ENCODE data around the gene CHD5. TPM values are rescaled to one million over a fixed set of nuclear protein-coding genes. Genes with fewer than 3 reads are reported as not detected.

The CHD5 gene
- total and polyA plus RNA-seq, 2 of the 13 experiments (the other 11 are each of a cell fraction or from before 2014, with no cell fraction given) = 0.02 to 0.21 TPM

GRCh38 chr1:6181347-6181770 lies 1.2 kb upstream of the CHD5 start (continued):
- no peak for TF ChIP-seq ZNF317 (CRISPR knock-in tag; IDR thresholded peaks at IDR 0.05)

- no peaks in the 10 kb centered on the region for H3K9me3 ChIP-seq (ENCODE audit: low read length)
- BruUV-seq (replicated peaks) = no TSS peak
- H3K27ac ChIP-seq (ENCODE audit: extremely low read length, insufficient read depth, low read length) = no peak overlapping the region
- CTCF ChIA-PET (ENCODE audit: low intra/inter-chr PET ratio, low total read pairs) = no interaction called here
- ATAC-seq = no peak
- H3K9ac ChIP-seq (ENCODE audit: insufficient read depth, low read depth, low read length) = no peak overlapping the region
- in situ Hi-C loops (cut with HindIII; ENCODE audit: extremely low pct_ligation_motif_present, low pct_unique_long_range_greater_than_20kb) (no loop called here), intact Hi-C loops (cut with micrococcal nuclease; ENCODE audit: unreplicated experiment) (no loop called here)
- 52% methylated on average over 30 of the region's 36 CpGs for WGBS (ENCODE audit: low lambda C conversion rate)
- no peak overlapping the region for H2AFZ ChIP-seq (ENCODE audit: low read length)
- peaks cover 4 to 34% of the 10 kb centered on the region in 2 experiments for H3K27me3 ChIP-seq (ENCODE audit: control insufficient read depth in 1 of 2, insufficient read depth in 2 of 2, low read length in 2 of 2)
- H3K4me1 ChIP-seq (ENCODE audit: insufficient read depth, low read length) = peaks cover 5% of the 10 kb centered on the region; the same call in 1 of the 2 replicates
- POLR2A ChIA-PET = interaction anchor here (1.4 kb wide), 1 partner anchor 9 kb away, joined by 4 read pairs; no protein-coding TSS in a partner anchor
- FAIRE-seq = no peak
- H4K20me1 ChIP-seq (ENCODE audit: insufficient read depth, low read length) = peaks cover 33% of the 10 kb centered on the region
- no peaks in the 10 kb centered on the region for H3K79me2 ChIP-seq (ENCODE audit: insufficient read depth, low read length)
- H3K4me2 ChIP-seq (ENCODE audit: low read depth, low read length) = no peak overlapping the region
- DNase-seq (ENCODE audit: low spot score) = no peak
- H3K4me3 ChIP-seq (replicated peaks in 1 of 3; ENCODE audit: insufficient read depth in 1 of 3, low read depth in 2 of 3, low read length in 3 of 3) = no peak overlapping the region
- peaks cover 5 to 13% of the 10 kb centered on the region in 2 experiments for H3K36me3 ChIP-seq (replicated peaks in 1 of 2; ENCODE audit: control insufficient read depth in 1 of 2, insufficient read depth in 2 of 2, low read length in 2 of 2)
- TF ChIP-seq, protein P1, sequence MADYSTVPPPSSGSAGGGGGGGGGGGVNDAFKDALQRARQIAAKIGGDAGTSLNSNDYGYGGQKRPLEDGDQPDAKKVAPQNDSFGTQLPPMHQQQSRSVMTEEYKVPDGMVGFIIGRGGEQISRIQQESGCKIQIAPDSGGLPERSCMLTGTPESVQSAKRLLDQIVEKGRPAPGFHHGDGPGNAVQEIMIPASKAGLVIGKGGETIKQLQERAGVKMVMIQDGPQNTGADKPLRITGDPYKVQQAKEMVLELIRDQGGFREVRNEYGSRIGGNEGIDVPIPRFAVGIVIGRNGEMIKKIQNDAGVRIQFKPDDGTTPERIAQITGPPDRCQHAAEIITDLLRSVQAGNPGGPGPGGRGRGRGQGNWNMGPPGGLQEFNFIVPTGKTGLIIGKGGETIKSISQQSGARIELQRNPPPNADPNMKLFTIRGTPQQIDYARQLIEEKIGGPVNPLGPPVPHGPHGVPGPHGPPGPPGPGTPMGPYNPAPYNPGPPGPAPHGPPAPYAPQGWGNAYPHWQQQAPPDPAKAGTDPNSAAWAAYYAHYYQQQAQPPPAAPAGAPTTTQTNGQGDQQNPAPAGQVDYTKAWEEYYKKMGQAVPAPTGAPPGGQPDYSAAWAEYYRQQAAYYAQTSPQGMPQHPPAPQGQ (CRISPR knock-in tag; IDR thresholded peaks at IDR 0.05; ENCODE audit: borderline replicate concordance) = no peak
- TF ChIP-seq ZBTB33 (CRISPR knock-in tag; IDR thresholded peaks at IDR 0.05) = no peak
- no peak for TF ChIP-seq AKAP8 (CRISPR knock-in tag; IDR thresholded peaks at IDR 0.05)
- TF ChIP-seq AHDC1 (CRISPR knock-in tag; IDR thresholded peaks at IDR 0.05; ENCODE audit: borderline replicate concordance) = no peak
- TF ChIP-seq ZNF333 (CRISPR knock-in tag; IDR thresholded peaks at IDR 0.05; ENCODE audit: borderline replicate concordance) = no peak
- TF ChIP-seq ZNF260 (CRISPR knock-in tag; IDR thresholded peaks at IDR 0.05; ENCODE audit: borderline replicate concordance, low read depth) = no peak
- no peak for TF ChIP-seq MXI1 (IDR thresholded peaks at IDR 0.05; ENCODE audit: borderline replicate concordance, low read depth, low read length)
- TF ChIP-seq SUZ12 (IDR thresholded peaks at IDR 0.05; ENCODE audit: low read depth, low read length) = no peak
Observed at GRCh38 chr1:6180707-6181311, 688 bp upstream of the CHD5 start.

All from HepG2 (cell line).